ENCODE data around the gene KIF5B.

KIF5B gene

GRCh38 chr10:31959461-31960173, 96.6 kb downstream of the KIF5B start:
- no peak for TF ChIP-seq CTCF (IDR thresholded peaks at IDR 0.05; ENCODE audit: low read depth, low read length, missing control alignments)
- Histone ChIP-seq H3K27ac (no peak overlapping the region), H3K36me3 (replicated peaks) (no peaks in the 10 kb centered on the region), H3K4me3 (ENCODE audit: low read depth, low read length) (no peak overlapping the region), H3K27me3 (replicated peaks) (no peaks in the 10 kb centered on the region)
- no peak for DNase-seq
- in situ Hi-C loops (cut with HindIII; ENCODE audit: low pct_ligation_motif_present, low sequenced_read_pairs) = no loop called here

All from brain microvascular endothelial cell (primary cell).